ENCODE data around the gene KCNT2. TPM values are rescaled to one million over a fixed set of nuclear protein-coding genes. Genes with fewer than 3 reads are reported as not detected.

KCNT2 gene
- total RNA-seq, 1 donor from 2014 or later = 8.4 TPM

DNA sequence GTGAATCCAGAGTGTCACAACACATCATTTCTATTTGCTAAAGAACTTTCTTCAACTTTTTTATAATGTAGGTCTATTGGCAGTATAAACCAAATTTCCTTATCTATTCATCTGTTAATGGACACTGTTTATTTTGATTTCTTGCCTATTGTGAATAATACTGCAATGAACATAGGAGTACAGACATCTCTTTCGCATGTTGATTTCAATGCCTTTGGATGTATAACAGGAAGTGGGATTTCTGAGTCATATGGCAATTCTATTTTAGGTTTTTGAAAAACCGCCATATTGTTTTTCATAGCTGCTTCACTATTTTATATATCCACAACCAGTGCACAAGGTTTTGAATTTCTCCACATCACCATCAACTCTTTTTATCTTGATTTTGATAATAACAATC lies 198.7 kb downstream of the KCNT2 start:
- H3K4me1 ChIP-seq = no peaks in the 10 kb centered on the region
- H3K27ac ChIP-seq = no peak overlapping the region
- no peak for DNase-seq (ENCODE audit: low spot score in 2 of 2)
- H3K36me3 ChIP-seq = no peaks in the 10 kb centered on the region
- H3K9me3 ChIP-seq = no peaks in the 10 kb centered on the region
- intact Hi-C loops (cut with DNase I) = no loop called here
- H3K27me3 ChIP-seq = no peaks in the 10 kb centered on the region
- H3K4me3 ChIP-seq = no peak overlapping the region
- TF ChIP-seq, protein P1, sequence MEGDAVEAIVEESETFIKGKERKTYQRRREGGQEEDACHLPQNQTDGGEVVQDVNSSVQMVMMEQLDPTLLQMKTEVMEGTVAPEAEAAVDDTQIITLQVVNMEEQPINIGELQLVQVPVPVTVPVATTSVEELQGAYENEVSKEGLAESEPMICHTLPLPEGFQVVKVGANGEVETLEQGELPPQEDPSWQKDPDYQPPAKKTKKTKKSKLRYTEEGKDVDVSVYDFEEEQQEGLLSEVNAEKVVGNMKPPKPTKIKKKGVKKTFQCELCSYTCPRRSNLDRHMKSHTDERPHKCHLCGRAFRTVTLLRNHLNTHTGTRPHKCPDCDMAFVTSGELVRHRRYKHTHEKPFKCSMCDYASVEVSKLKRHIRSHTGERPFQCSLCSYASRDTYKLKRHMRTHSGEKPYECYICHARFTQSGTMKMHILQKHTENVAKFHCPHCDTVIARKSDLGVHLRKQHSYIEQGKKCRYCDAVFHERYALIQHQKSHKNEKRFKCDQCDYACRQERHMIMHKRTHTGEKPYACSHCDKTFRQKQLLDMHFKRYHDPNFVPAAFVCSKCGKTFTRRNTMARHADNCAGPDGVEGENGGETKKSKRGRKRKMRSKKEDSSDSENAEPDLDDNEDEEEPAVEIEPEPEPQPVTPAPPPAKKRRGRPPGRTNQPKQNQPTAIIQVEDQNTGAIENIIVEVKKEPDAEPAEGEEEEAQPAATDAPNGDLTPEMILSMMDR (IDR thresholded peaks at IDR 0.05) = no peak

DNA sequence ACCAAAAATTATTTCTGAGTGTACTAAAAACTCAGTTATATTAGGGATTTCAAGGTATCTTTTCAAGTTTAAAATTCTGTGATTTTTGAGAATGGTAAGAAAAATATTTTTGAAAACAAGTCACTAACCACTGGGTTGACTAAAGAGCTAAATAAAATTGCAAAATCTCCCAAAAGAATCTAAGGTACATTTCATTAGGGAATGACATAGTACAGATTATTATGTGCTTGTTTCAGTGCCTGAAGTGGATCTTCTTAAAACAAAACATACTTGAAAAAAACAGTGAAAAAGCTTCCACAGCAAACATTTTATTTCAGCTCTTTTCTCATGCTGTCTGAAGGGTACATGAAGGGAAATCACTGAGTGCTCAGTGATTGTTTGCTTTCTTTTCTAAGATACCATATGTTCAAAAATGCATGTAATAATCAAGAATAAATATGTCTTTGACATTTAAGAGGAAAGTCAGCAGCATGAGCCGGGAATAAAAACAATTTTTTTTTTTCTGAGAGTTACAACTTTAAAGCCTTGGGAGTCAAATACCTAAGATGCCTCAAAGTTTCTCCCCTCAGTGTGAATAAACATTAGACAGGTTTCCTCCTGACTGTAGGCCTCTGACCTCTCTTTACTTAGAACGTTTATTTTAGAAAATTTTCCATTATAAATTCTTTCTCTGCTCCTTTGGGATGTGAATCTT lies 200.7 kb downstream of the KCNT2 start:
- H3K4me3 ChIP-seq = no peak overlapping the region

DNA sequence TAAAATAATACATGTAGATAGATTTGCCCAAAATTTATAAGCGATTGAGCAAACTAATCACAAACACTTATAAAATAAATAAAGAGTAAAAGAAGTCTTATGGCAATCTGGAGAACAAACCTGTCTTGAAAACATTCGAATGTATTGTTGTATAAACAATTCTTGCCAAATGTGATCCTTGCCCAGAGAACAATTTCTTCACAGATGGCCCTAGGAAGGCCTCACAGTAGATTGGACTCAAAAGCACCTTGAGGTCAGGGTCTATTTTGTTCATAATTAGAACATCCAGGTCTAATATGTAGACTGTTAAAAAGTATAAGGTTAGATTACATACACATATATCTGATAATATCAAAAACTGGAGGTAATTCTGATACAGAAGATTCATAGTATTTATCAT lies 202.4 kb downstream of the KCNT2 start:
- no peaks in the 10 kb centered on the region for H3K27me3 ChIP-seq
- no peaks in the 10 kb centered on the region for H3K9me3 ChIP-seq
- intact Hi-C loops (cut with DNase I) = no loop called here
- no peak for DNase-seq (ENCODE audit: low spot score in 2 of 2)
- TF ChIP-seq, protein P1 (IDR thresholded peaks at IDR 0.05) = no peak
- H3K4me1 ChIP-seq = no peaks in the 10 kb centered on the region
- H3K4me3 ChIP-seq = no peak overlapping the region
- H3K36me3 ChIP-seq = no peaks in the 10 kb centered on the region
- no peak overlapping the region for H3K27ac ChIP-seq

More for the DNA sequence above, 200.7 kb downstream of the KCNT2 start:
- TF ChIP-seq, protein P1 (IDR thresholded peaks at IDR 0.05) = no peak
- DNase-seq (ENCODE audit: low spot score in 2 of 2) = no peak
- Histone ChIP-seq H3K27me3 (no peaks in the 10 kb centered on the region), H3K9me3 (no peaks in the 10 kb centered on the region), H3K4me1 (no peaks in the 10 kb centered on the region), H3K27ac (no peak overlapping the region), H3K36me3 (no peaks in the 10 kb centered on the region)
- intact Hi-C loops (cut with DNase I) = no loop called here

DNA sequence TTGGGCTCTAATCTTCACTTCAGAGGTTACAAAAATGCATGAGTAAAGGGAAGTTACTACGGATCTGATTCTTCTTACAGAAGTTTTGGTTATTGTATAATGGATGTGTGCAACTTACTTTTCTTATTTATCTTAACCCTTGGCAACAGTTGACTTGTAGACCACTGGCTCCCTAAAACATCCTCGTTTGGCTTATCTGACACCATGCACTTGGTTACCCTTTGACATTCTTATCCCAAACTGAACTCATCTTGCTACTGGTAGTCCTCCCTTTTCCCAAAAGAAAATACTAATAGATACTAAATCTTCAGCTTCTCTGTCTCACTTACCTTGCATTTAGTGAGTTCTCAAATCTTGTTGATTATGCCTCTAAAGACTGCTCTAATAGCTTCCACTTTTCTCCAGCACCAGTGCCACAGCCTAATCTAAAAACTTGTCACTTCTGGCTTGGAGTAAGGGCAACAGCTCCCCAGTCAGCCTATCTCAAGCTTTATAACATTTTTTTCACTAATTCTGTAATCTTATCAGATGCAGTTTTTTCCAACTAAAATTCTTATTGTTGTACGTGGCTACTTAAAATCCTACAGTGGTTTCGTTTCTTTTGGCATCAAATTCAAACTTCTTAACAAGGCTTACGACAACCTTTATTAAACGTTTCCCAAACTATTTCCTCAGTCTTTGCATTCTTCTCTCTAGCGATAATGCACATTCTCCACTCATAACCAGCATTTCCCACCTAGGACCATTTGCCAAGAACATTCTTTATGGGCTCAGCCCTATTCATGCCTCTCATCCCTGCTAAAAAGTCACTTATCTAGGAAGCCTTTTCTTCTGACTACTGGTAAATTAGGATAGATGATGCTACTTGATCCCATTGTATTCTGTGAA lies 204.2 kb downstream of the KCNT2 start:
- Histone ChIP-seq H3K4me1 (no peaks in the 10 kb centered on the region), H3K4me3 (no peak overlapping the region), H3K27ac (no peak overlapping the region), H3K9me3 (no peaks in the 10 kb centered on the region), H3K27me3 (no peaks in the 10 kb centered on the region), H3K36me3 (no peaks in the 10 kb centered on the region)
- DNase-seq (ENCODE audit: low spot score in 2 of 2) = no peak
- intact Hi-C loops (cut with DNase I) = no loop called here
- TF ChIP-seq, protein P1 (IDR thresholded peaks at IDR 0.05) = no peak

DNA sequence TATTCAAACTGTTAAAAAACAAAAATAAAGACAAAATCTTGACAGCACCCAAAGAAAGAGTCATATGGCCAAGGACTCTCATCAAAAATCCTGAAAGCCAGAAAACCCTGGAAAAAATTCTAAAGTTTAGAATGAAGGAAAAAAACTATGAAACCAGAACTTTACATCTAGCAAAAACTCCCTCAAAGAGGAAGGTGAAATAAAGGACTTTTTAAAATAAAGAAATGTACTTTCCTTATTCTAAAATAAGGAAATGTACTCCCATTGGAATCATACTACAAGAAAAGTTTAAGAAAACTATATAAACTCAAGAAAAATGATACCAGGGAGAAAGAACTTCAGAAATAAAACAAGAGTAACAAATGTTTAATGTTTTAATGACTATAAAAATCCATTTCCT lies 206.3 kb downstream of the KCNT2 start:
- Histone ChIP-seq H3K4me3 (no peak overlapping the region), H3K9me3 (no peaks in the 10 kb centered on the region), H3K27me3 (no peaks in the 10 kb centered on the region), H3K27ac (no peak overlapping the region), H3K4me1 (no peaks in the 10 kb centered on the region), H3K36me3 (no peaks in the 10 kb centered on the region)
- intact Hi-C loops (cut with DNase I) = no loop called here
- TF ChIP-seq, protein P1 (IDR thresholded peaks at IDR 0.05) = no peak
- no peak for DNase-seq (ENCODE audit: low spot score in 2 of 2)
